ENCODE data around the gene PIERCE2. TPM values are rescaled to one million over a fixed set of nuclear protein-coding genes. Genes with fewer than 3 reads are reported as not detected.

Gene PIERCE2
- total RNA-seq, 1 experiment from 2014 or later = 0.44 TPM

DNA sequence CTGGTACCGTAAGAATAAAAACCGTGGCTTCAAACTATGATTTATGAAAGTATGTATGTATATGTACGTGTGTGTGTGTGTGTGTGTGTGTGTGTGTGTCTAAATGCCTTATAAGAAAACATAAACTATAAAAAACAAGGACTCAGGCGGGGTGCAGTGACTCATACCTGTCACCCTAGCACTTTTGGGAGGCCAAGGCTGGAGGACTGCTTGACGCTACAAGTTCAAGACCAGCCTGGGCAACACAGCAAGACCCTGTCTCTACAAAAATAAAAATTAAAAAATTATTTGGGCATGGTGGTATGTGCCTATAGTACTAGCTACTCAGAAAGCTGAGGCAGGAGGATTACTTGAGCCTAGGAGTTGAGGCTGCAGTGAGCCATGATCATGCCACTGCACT lies 29.2 kb upstream of the PIERCE2 start:
- Histone ChIP-seq H3K27ac (ENCODE audit: insufficient read length, low read depth, low read length) (no peak overlapping the region), H3K18ac (ENCODE audit: insufficient read length, low read depth, low read length) (no peak overlapping the region), H3K4me1 (ENCODE audit: insufficient read depth, low read length) (no peaks in the 10 kb centered on the region), H2BK5ac (ENCODE audit: insufficient read length, low read length) (no peak overlapping the region), H3K23ac (ENCODE audit: insufficient read length, low read depth, low read length) (no peak overlapping the region), H3K9me3 (ENCODE audit: control insufficient read depth, low read depth, low read length) (no peaks in the 10 kb centered on the region), H3K23me2 (ENCODE audit: insufficient read length, low read depth, low read length, poor library complexity, severe bottlenecking) (no peaks in the 10 kb centered on the region), H2AFZ (ENCODE audit: low read length) (no peak overlapping the region), H3K4ac (ENCODE audit: low read depth, low read length) (no peak overlapping the region), H2AK5ac (ENCODE audit: insufficient read length, low read length) (no peak overlapping the region), H3K27me3 (ENCODE audit: insufficient read depth, low read length) (no peaks in the 10 kb centered on the region), H4K91ac (ENCODE audit: insufficient read length, low read depth, low read length) (no peak overlapping the region), H3K4me2 (ENCODE audit: insufficient read depth, insufficient read length, low read length) (no peak overlapping the region), H4K8ac (replicated peaks; ENCODE audit: insufficient read length, low read depth, low read length) (no peak overlapping the region), H3K56ac (ENCODE audit: insufficient read length, low read depth, low read length) (no peak overlapping the region), H4K5ac (ENCODE audit: insufficient read length, low read depth, low read length) (no peak overlapping the region), H2BK20ac (ENCODE audit: low read depth, low read length, poor library complexity, severe bottlenecking) (no peak overlapping the region), H3K9ac (ENCODE audit: extremely low read depth, insufficient read length, low read length) (no peak overlapping the region), H4K20me1 (ENCODE audit: control insufficient read depth, insufficient read depth, insufficient read length) (no peaks in the 10 kb centered on the region), H3K79me1 (ENCODE audit: insufficient read depth, low read depth, low read length, poor library complexity, severe bottlenecking) (no peaks in the 10 kb centered on the region), H2BK15ac (ENCODE audit: low read depth, low read length) (no peak overlapping the region), H3K14ac (ENCODE audit: insufficient read depth, low read length) (no peak overlapping the region), H2BK120ac (ENCODE audit: low read depth, low read length, poor library complexity, severe bottlenecking) (no peak overlapping the region), H2BK12ac (ENCODE audit: insufficient read length, low read depth, low read length) (no peak overlapping the region), H3T11ph (ENCODE audit: low read length) (no peak overlapping the region), H3K79me2 (ENCODE audit: insufficient read depth, low read length) (no peaks in the 10 kb centered on the region)
- Mint-ChIP-seq H3K27ac (no peak overlapping the region), H3K4me1 (no peaks in the 10 kb centered on the region), H3K36me3 (ENCODE audit: insufficient read depth in 1 of 3, low read depth in 3 of 3) (no peaks in the 10 kb centered on the region; a peak in 4 of 7 replicates), H3K4me3 (no peak overlapping the region), H3K9me3 (peaks cover 0 to 2% of the 10 kb centered on the region in 2 experiments; a peak in 1 of 5 replicates), H3K27me3 (ENCODE audit: low read depth) (no peaks in the 10 kb centered on the region)
- WGBS (ENCODE audit: extremely low coverage, insufficient read length, low lambda C conversion rate) = no CpG with 5 or more reads among the region's 5 CpGs
- TF ChIP-seq, protein P1, sequence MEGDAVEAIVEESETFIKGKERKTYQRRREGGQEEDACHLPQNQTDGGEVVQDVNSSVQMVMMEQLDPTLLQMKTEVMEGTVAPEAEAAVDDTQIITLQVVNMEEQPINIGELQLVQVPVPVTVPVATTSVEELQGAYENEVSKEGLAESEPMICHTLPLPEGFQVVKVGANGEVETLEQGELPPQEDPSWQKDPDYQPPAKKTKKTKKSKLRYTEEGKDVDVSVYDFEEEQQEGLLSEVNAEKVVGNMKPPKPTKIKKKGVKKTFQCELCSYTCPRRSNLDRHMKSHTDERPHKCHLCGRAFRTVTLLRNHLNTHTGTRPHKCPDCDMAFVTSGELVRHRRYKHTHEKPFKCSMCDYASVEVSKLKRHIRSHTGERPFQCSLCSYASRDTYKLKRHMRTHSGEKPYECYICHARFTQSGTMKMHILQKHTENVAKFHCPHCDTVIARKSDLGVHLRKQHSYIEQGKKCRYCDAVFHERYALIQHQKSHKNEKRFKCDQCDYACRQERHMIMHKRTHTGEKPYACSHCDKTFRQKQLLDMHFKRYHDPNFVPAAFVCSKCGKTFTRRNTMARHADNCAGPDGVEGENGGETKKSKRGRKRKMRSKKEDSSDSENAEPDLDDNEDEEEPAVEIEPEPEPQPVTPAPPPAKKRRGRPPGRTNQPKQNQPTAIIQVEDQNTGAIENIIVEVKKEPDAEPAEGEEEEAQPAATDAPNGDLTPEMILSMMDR (conservative IDR thresholded peaks at IDR 0.05) = no peak
- DNase-seq = no peak
